Stomach (tissue), 9 donors: ENCODE measurements around the gene RNASEL. TPM values are rescaled to one million over a fixed set of nuclear protein-coding genes. Genes with fewer than 3 reads are reported as not detected.

ENCODE experiments used
- DNase-seq, 2 donors: peaks; one replicate each; pipeline versions ENCODE4 v3.0.0 to v3.0.0-alpha.2; 2013 to 2019
- H3K27ac ChIP-seq, 5 donors: fragments of 200-600 bp in 4 of 5; sonication (generic) in 4 of 5; one replicate each; pipeline ENCODE4 v1.5.1; 2013 to 2019; ENCODE audit warnings: mild to moderate bottlenecking in 1 of 5, moderate library complexity in 1 of 5
- H3K27me3 ChIP-seq, 3 donors: fragments of 200-600 bp; sonication (generic); one replicate each; pipeline ENCODE4 v1.5.1; 2017 to 2019; ENCODE audit warnings: mixed run types in 1 of 3
- H3K36me3 ChIP-seq, 4 donors: fragments of 200-600 bp; sonication (generic); 1 replicate in 3 of 4; 2 replicates in 1 of 4; pipeline ENCODE4 v1.5.1; 2016 to 2019
- H3K4me1 ChIP-seq, 4 donors: fragments of 200-600 bp; sonication (generic); one replicate each; pipeline ENCODE4 v1.5.1; 2016 to 2019
- H3K4me3 ChIP-seq, 4 donors: fragments of 200-600 bp; sonication (generic) in 3 of 4; one replicate each; pipeline ENCODE4 v1.5.1; 2016 to 2019; ENCODE audit warnings: mild to moderate bottlenecking in 1 of 4
- H3K9me3 ChIP-seq, 4 donors: fragments of 200-600 bp; sonication (generic); one replicate each; pipeline ENCODE4 v1.5.1; 2016 to 2019
- EP300 ChIP-seq: sonication (generic); formaldehyde crosslinking; IDR thresholded peaks from one replicate; pipeline ENCODE4 v1.6.1; 2017; ENCODE audit warnings: antibody characterized with exemption
- POLR2A ChIP-seq, 4 donors: fragments of 450-650 bp; IDR thresholded peaks; one replicate each; pipeline ENCODE4 v1.6.1; 2016; ENCODE audit warnings: antibody characterized with exemption in 4 of 4, control low read depth in 2 of 4, mild to moderate bottlenecking in 1 of 4, moderate library complexity in 1 of 4
- POLR2AphosphoS5 ChIP-seq, 3 donors: sonication (generic); formaldehyde crosslinking; IDR thresholded peaks; one replicate each; pipeline ENCODE4 v1.6.1; 2016; ENCODE audit warnings: antibody characterized with exemption in 3 of 3
- WGBS, 5 donors: extraction: QIAGEN DNeasy Blood & Tissue Kit in 3 of 5; methylation state at CpG; one replicate each; pipeline versions ENCODE4 v1.1.5 to v1.1.7; 2013 to 2018; 5-methylcytosine and 5-hydroxymethylcytosine counted together
- intact Hi-C: fragments of 100-400 bp; cut with DNase I; formaldehyde crosslinking; loops from one replicate; pipeline ENCODE4 v1.15.1; 2023; ENCODE audit warnings: low total_unique reads
- polyA plus RNA-seq, 3 donors: library from polyadenylated mRNA; stranded (reverse); fragments of 200-250 nt; gene quantifications; one replicate each; pipeline ENCODE4 v1.2.3, GENCODE V29; 2013
- total RNA-seq, 5 donors: library from RNA; depleted of rRNA; stranded (reverse); fragments of >200 nt; gene quantifications; one replicate each; pipeline versions ENCODE4 v1.1.0 to v1.2.3, GENCODE V29; 2014 to 2016
- TF ChIP-seq, protein P1 (sequence below), 7 experiments: fragments of 450-650 bp in 4 of 7; fragments of 200-600 bp in 3 of 7; sonication (generic) in 3 of 7; IDR thresholded peaks; one replicate each; pipeline ENCODE4 v1.5.1; 2016 to 2019; ENCODE audit warnings: antibody characterized with exemption in 7 of 7, control low read depth in 2 of 7, mild to moderate bottlenecking in 1 of 7
- donor health status: healthy with polysubstance abuse.
- donor health status: Bipolar disorder and iron deficiency.
- donor health status: healthy.

Gene RNASEL
- total and polyA plus RNA-seq, 8 donors = 3.2 to 11.1 (median 5.1) TPM

DNA sequence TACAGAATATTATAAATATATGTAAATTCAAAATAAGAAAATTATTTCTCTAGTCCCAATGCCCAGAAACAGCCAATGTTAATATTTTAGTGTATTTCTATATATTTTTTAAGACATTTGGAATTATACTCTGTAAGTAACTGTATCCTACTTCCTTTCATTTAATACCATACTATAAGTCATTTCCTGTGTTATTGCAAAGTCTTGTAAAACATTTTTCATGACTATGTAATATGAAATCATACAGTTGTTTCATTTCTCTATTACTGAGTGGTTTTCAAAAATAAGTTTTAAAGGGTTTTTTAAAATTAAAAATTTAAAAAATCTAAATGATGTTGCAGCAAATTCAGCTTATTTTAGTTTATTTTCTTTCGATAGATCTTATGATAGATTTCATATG, 2.0 kb downstream of the RNASEL start:
- Histone ChIP-seq H3K36me3 (peaks cover 6 to 24% (median 17%) of the 10 kb centered on the region in 4 donors), H3K4me3 (no peak overlapping the region), H3K9me3 (no peaks in the 10 kb centered on the region), H3K27me3 (no peaks in the 10 kb centered on the region), H3K4me1 (peaks cover 17 to 49% (median 29%) of the 10 kb centered on the region in 4 donors), H3K27ac (no peak overlapping the region)
- WGBS, 5 donors = 0 to 1% (median 0%) methylated on average over 1 of the region's 1 CpG
- TF ChIP-seq POLR2AphosphoS5 (IDR thresholded peaks at IDR 0.05) (no peak), POLR2A (IDR thresholded peaks at IDR 0.05) (no peak), EP300 (no peak)
- TF ChIP-seq, protein P1, sequence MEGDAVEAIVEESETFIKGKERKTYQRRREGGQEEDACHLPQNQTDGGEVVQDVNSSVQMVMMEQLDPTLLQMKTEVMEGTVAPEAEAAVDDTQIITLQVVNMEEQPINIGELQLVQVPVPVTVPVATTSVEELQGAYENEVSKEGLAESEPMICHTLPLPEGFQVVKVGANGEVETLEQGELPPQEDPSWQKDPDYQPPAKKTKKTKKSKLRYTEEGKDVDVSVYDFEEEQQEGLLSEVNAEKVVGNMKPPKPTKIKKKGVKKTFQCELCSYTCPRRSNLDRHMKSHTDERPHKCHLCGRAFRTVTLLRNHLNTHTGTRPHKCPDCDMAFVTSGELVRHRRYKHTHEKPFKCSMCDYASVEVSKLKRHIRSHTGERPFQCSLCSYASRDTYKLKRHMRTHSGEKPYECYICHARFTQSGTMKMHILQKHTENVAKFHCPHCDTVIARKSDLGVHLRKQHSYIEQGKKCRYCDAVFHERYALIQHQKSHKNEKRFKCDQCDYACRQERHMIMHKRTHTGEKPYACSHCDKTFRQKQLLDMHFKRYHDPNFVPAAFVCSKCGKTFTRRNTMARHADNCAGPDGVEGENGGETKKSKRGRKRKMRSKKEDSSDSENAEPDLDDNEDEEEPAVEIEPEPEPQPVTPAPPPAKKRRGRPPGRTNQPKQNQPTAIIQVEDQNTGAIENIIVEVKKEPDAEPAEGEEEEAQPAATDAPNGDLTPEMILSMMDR (IDR thresholded peaks at IDR 0.05) = no peak
- DNase-seq = no peak
- intact Hi-C loops = no loop called here

DNA sequence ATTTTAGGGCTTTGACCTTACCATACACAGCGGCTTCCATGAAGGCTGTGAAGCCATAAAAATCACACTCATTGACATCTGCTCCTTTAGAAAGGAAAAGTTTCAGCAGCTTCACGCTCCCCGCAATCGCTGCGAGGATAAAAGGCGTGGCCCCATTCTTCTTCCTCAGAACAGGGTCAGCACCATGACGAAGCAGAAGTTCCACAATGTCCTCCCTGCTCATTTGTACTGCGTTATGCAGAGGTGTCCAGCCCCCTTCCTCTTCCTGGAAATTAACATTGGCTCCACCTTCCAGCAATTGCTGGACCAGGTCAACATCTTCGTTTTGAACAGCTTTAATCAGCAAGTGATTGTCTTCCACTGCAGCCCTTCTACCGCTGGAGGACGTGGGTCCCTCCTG, 2.7 kb downstream of the RNASEL start:
- Histone ChIP-seq H3K9me3 (no peaks in the 10 kb centered on the region), H3K27ac (no peak overlapping the region), H3K36me3 (peaks cover 11 to 31% (median 24%) of the 10 kb centered on the region in 4 donors), H3K4me3 (no peak overlapping the region), H3K4me1 (peaks cover 17 to 49% (median 29%) of the 10 kb centered on the region in 4 donors), H3K27me3 (no peaks in the 10 kb centered on the region)
- intact Hi-C loops = no loop called here
- no peak for DNase-seq
- 94 to 97% (median 96%) methylated on average over 11 of the region's 11 CpGs for WGBS, 5 donors
- TF ChIP-seq POLR2A (IDR thresholded peaks at IDR 0.05) (no peak), EP300 (no peak), POLR2AphosphoS5 (IDR thresholded peaks at IDR 0.05) (no peak)
- TF ChIP-seq, protein P1 (IDR thresholded peaks at IDR 0.05) = no peak

DNA sequence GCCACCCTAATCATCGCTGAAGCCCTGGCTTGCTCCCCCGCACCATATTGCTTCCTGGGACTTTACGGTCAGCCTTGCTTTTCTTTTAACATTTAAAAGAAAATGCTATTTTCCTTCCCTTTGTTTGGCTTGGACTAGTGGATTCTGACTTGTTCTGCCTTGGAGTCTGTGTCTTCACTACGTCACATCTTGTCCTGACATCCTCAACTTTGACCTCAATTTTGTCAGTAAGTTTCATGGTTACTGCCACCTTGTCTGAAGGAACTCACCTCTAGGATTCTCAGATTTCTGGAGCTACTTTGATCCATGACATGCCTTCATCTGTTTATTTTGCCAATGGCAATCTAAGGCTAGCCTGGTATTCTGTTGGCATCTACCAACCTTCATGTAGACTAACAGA, 4.3 kb downstream of the RNASEL start:
- Histone ChIP-seq H3K36me3 (peaks cover 17 to 47% (median 40%) of the 10 kb centered on the region in 4 donors), H3K27me3 (no peaks in the 10 kb centered on the region), H3K4me1 (peaks cover 17 to 49% (median 29%) of the 10 kb centered on the region in 4 donors), H3K9me3 (no peaks in the 10 kb centered on the region), H3K27ac (no peak overlapping the region), H3K4me3 (no peak overlapping the region)
- TF ChIP-seq POLR2A (IDR thresholded peaks at IDR 0.05) = no peak
- no peak for TF ChIP-seq POLR2AphosphoS5 (IDR thresholded peaks at IDR 0.05)
- no peak for TF ChIP-seq EP300
- TF ChIP-seq, protein P1 (IDR thresholded peaks at IDR 0.05) = no peak
- intact Hi-C loops = no loop called here
- DNase-seq = no peak
- 96 to 99% (median 97%) methylated on average over 4 of the region's 4 CpGs for WGBS, 5 donors

DNA sequence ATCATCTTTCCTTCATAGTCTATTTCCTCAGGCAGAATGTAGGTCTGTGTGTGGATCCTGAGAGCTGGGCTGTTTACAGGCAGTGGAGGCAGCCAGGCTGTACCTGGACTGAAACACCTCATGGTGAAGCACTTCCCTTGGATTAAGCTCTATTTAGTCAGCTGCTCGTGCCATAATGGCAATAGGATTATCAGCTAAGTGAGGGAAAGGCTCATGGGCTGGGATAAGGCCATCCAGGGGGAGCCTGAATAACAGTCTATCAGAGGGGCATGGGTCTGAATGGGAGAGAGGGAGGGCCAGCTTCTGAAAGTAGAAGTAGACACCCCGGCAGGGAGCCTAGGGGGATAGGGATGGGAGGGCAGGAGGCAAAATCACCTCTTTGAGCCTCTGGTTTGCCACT, 8.3 kb downstream of the RNASEL start:
- no peak for DNase-seq
- Histone ChIP-seq H3K27ac (no peak overlapping the region), H3K27me3 (no peaks in the 10 kb centered on the region), H3K4me3 (no peak overlapping the region), H3K36me3 (peaks cover 24 to 78% (median 70%) of the 10 kb centered on the region in 4 donors), H3K4me1 (peaks cover 12 to 24% (median 18%) of the 10 kb centered on the region in 4 donors), H3K9me3 (no peaks in the 10 kb centered on the region)
- TF ChIP-seq EP300 (no peak), POLR2A (IDR thresholded peaks at IDR 0.05) (no peak), POLR2AphosphoS5 (IDR thresholded peaks at IDR 0.05) (no peak)
- TF ChIP-seq, protein P1 (IDR thresholded peaks at IDR 0.05) = no peak
- 89 to 95% (median 92%) methylated on average over 2 of the region's 2 CpGs for WGBS, 5 donors
- intact Hi-C loops = no loop called here
